Neural cell (in vitro differentiated cells): ENCODE measurements around the gene SPP1. TPM values are rescaled to one million over a fixed set of nuclear protein-coding genes. Genes with fewer than 3 reads are reported as not detected.
A peak's percentile ranks its signal among the peaks of the same experiment; 100 is the strongest.

Experiments
- H2AFZ ChIP-seq: fragments of 200-600, 300-800 bp; sonication (generic), shearing (Covaris generic); 2 replicates; pipeline ENCODE4 v1.6.0; 2014; ENCODE audit warnings: low read depth, mild to moderate bottlenecking, antibody characterized with exemption, low read length, moderate library complexity
- H3F3A ChIP-seq: fragments of 200-600 bp; shearing (Covaris generic); 2 replicates; pipeline ENCODE4 v1.6.1; 2016; ENCODE audit warnings: mild to moderate bottlenecking, moderate library complexity, mixed read lengths, antibody characterized with exemption, low read length; ENCODE audit not compliant: insufficient read depth, poor library complexity, severe bottlenecking
- H3K27ac ChIP-seq: fragments of 200-600, 300-800 bp; sonication (generic), shearing (Covaris generic); 2 replicates; pipeline ENCODE4 v1.5.1; 2014; ENCODE audit warnings: mild to moderate bottlenecking, low read length, moderate library complexity
- H3K27me3 ChIP-seq: fragments of 300-800, 200-600 bp; sonication (generic), shearing (Covaris generic); 2 replicates; pipeline ENCODE4 v1.6.0; 2014; ENCODE audit warnings: mild to moderate bottlenecking, low read depth, low read length, moderate library complexity; ENCODE audit not compliant: insufficient read depth
- H3K36me3 ChIP-seq: fragments of 300-800, 200-600 bp; sonication (generic), shearing (Covaris generic); 2 replicates; pipeline ENCODE4 v1.5.1; 2014; ENCODE audit warnings: mild to moderate bottlenecking, antibody characterized with exemption, low read length, moderate library complexity; ENCODE audit not compliant: insufficient read depth
- H3K4me2 ChIP-seq: fragments of 300-800, 200-600 bp; sonication (generic), shearing (Covaris generic); 2 replicates; pipeline ENCODE4 v1.6.0; 2014; ENCODE audit warnings: mild to moderate bottlenecking, low read length
- H3K4me3 ChIP-seq: fragments of 300-800, 200-600 bp; sonication (generic), shearing (Covaris generic); 2 replicates; pipeline ENCODE4 v1.5.1; 2014; ENCODE audit warnings: mild to moderate bottlenecking, low read length, moderate library complexity
- H3K79me2 ChIP-seq: fragments of 200-600 bp; shearing (Covaris generic); replicated peaks from 2 replicates; pipeline ENCODE4 v1.6.0; 2014; ENCODE audit warnings: mild to moderate bottlenecking, low read length, moderate library complexity; ENCODE audit not compliant: insufficient read depth
- H3K9ac ChIP-seq: fragments of 300-800, 200-600 bp; sonication (generic), shearing (Covaris generic); 2 replicates; pipeline ENCODE4 v1.6.1; 2016; ENCODE audit warnings: mild to moderate bottlenecking, low read length, mixed read lengths
- H3K9me2 ChIP-seq: fragments of 200-600 bp; shearing (Covaris generic); 2 replicates; pipeline ENCODE4 v1.6.1; 2016; ENCODE audit warnings: mild to moderate bottlenecking, low read length, mixed read lengths; ENCODE audit not compliant: insufficient read depth
- H3K9me3 ChIP-seq: fragments of 200-600, 300-800 bp; sonication (generic), shearing (Covaris generic); 2 replicates; pipeline ENCODE4 v1.6.1; 2016; ENCODE audit warnings: mild to moderate bottlenecking, mixed run types, low read length, moderate library complexity, mixed read lengths
- H4K20me1 ChIP-seq: fragments of 200-600 bp; shearing (Covaris generic); 2 replicates; pipeline ENCODE4 v1.6.1; 2016; ENCODE audit warnings: mild to moderate bottlenecking, mixed run types; ENCODE audit not compliant: insufficient read depth
- CTCF ChIP-seq: fragments of 450-650 bp; IDR thresholded peaks from 2 replicates; pipeline ENCODE4 v1.5.1; 2014; ENCODE audit warnings: antibody characterized with exemption, mild to moderate bottlenecking, moderate library complexity; ENCODE audit not compliant: poor library complexity, severe bottlenecking
- EP300 ChIP-seq: fragments of 450-650 bp; conservative IDR thresholded peaks from 2 replicates; pipeline ENCODE4 v1.6.1; 2014; ENCODE audit warnings: antibody characterized with exemption, mild to moderate bottlenecking, moderate library complexity; ENCODE audit not compliant: poor library complexity, severe bottlenecking
- EZH2 ChIP-seq: fragments of 200-600, 300-800 bp; shearing (Covaris generic), sonication (generic); IDR thresholded peaks from 2 replicates; pipeline ENCODE4 v1.6.1; 2014; ENCODE audit warnings: antibody characterized with exemption, low read length, borderline replicate concordance, mild to moderate bottlenecking; ENCODE audit not compliant: insufficient read depth, poor library complexity, severe bottlenecking
- MXI1 ChIP-seq: fragments of 450-650 bp; conservative IDR thresholded peaks from 2 replicates; pipeline ENCODE4 v1.6.1; 2014; ENCODE audit warnings: antibody characterized with exemption, mild to moderate bottlenecking; ENCODE audit not compliant: poor library complexity, severe bottlenecking
- POLR2AphosphoS5 ChIP-seq: IDR thresholded peaks from 2 replicates; pipeline ENCODE4 v1.6.1; 2012
- RAD21 ChIP-seq: fragments of 450-650 bp; conservative IDR thresholded peaks from 2 replicates; pipeline ENCODE4 v1.6.1; 2014; ENCODE audit warnings: antibody characterized with exemption, mild to moderate bottlenecking, moderate library complexity
- REST ChIP-seq: IDR thresholded peaks from 2 replicates; pipeline ENCODE4 v1.6.1; 2012; ENCODE audit warnings: borderline replicate concordance
- SMC3 ChIP-seq: fragments of 450-650 bp; conservative IDR thresholded peaks from 2 replicates; pipeline ENCODE4 v1.6.1; 2014; ENCODE audit warnings: antibody characterized with exemption, mild to moderate bottlenecking, moderate library complexity; ENCODE audit not compliant: poor library complexity
- TAF1 ChIP-seq: IDR thresholded peaks from 2 replicates; pipeline ENCODE4 v1.6.1; 2012; ENCODE audit warnings: low read depth
- polyA plus RNA-seq: library from polyadenylated mRNA; depleted of rRNA; stranded (reverse); fragments of >200 nt; gene quantifications from 2 replicates; pipeline ENCODE4 v1.2.3, GENCODE V29; 2014

The SPP1 gene
- polyA plus RNA-seq, 1 donor from 2014 or later = 0.35 TPM

- Histone ChIP-seq H3K27ac (peak within 1 kb of the TSS; percentile 71), H3K4me2 (peak within 1 kb of the TSS; percentile 91), H3K9ac (peak within 1 kb of the TSS; percentile 91), H3K9me2 (no peaks in the 10 kb centered on the region), H3F3A (no peaks in the 10 kb centered on the region), H3K4me3 (peak within 1 kb of the TSS; percentile 70), H3K27me3 (no peaks in the 10 kb centered on the region), H4K20me1 (no peaks in the 10 kb centered on the region), H3K79me2 (peaks cover 43% of the 10 kb centered on the region), H3K36me3 (no peaks in the 10 kb centered on the region), H3K9me3 (no peaks in the 10 kb centered on the region), H2AFZ (no peak within 1 kb of the TSS)
- TF ChIP-seq RAD21 (no peak), SMC3 (no peak), MXI1 (peak; percentile 35), CTCF (no peak), EZH2 (no peak), REST (peak; percentile 81), POLR2AphosphoS5 (peak; percentile 76), EP300 (no peak)
Measured at GRCh38 chr4:88007304-88008121, 32.0 kb downstream of the SPP1 start, which contains the start of gene PKD2. PKD2 (plus strand) TSS chr4:88007635; CDS start chr4:88007734, 99 bp downstream.

- H3K9me2 ChIP-seq = no peaks in the 10 kb centered on the region
- H4K20me1 ChIP-seq = no peaks in the 10 kb centered on the region
- peak overlapping the region; percentile 71 for H3K27ac ChIP-seq
- peak overlapping the region; percentile 70 for H3K4me3 ChIP-seq
- peaks cover 50% of the 10 kb centered on the region for H3K79me2 ChIP-seq
- H3K4me2 ChIP-seq = peak overlapping the region; percentile 91
- H2AFZ ChIP-seq = no peak overlapping the region
- H3F3A ChIP-seq = no peaks in the 10 kb centered on the region
- peak overlapping the region; percentile 91 for H3K9ac ChIP-seq
- no peaks in the 10 kb centered on the region for H3K36me3 ChIP-seq
- no peaks in the 10 kb centered on the region for H3K9me3 ChIP-seq
- TF ChIP-seq SMC3 = no peak
- TF ChIP-seq EZH2 = no peak
- TF ChIP-seq POLR2AphosphoS5 = peak; percentile 54
- TF ChIP-seq EP300 = no peak
- peak; percentile 18 for TF ChIP-seq TAF1
- TF ChIP-seq MXI1 = peak; percentile 30
- no peak for TF ChIP-seq CTCF
- no peaks in the 10 kb centered on the region for H3K27me3 ChIP-seq
Measured at GRCh38 chr4:88008122-88008742, 32.7 kb downstream of the SPP1 start.
